GM04503 (cell line): ENCODE data around the gene RSPO3.
A peak's percentile ranks its signal among the peaks of the same experiment; 100 is the strongest.

Source experiments
- DNase-seq: peaks from one replicate; pipeline ENCODE4 v3.0.0-alpha.2; 2012; ENCODE audit warnings: low read depth

Gene RSPO3

DNA sequence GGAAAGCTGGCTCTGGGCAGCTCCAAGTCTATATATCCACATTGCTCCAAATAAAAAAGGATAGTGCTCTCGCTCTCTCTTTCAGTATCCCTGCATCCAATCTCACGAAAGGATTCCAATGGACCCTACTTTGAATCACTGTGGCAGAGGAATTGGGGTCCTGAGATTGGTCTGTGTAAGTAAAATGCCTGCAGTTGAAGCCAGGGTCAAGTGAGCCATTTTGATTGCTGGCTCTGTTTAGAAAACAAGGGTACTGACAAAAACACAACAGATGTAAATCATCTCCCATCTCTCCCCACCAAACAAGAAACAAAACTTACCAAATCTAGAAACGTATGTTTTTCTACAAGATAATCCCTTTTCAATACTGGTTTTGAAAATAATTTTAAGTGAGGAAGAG is 45.6 kb downstream of the RSPO3 start:
- DNase-seq: no peak

DNA sequence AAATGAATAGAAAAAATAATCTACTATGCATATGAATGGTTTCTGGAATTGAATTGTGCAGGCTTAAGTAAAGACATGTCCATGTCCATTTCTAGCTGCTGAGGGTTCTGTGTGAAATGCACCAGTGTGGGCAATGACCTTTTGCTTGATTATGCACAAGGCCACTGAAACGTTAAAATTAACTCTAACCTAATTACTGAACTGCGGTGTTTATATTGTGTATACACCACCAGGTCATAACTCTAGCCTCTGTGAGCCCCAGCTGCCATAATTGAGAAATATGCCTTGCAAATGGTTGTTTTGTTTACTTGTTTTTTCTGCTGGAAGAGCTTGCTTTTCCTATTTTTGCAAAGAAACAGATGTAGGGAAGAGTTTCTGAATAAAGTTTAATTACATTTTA is 46.1 kb downstream of the RSPO3 start:
- DNase-seq: no peak

DNA sequence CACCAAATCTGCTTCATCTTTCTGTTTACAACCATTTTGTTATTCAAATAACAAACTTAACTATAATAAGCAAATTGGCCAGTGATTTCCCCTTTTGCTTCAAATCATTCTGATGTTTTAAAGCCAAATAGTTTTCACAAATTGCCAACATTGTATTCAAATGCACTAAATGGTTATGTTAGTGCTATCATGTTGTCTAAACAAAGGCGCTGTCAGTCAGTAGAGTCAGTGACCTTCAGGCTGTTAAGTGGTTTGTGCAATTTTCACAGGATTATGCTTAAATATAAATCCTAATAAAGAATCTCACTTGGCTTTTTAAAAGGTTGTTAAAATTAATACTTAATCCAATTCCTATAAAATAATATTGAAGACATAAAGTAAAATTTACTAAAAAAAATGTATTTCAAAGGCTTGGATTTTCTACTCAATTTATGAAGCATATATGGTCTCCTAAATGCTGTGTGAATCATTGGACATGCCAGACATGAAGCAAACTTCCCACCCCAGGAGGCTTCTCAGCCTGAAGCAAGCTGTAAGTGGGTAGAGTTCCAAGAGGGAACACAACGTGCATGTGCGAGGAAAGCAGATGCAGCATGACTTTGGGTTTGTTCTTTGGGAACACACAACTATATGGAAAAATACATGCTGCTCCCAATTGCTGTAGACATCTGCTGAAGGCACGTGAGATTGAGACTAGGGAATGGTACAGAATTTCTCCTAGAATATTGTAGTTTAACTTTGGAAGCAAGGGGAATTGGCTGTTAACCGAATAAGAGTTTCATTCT is 54.9 kb downstream of the RSPO3 start:
- DNase-seq: no peak

DNA sequence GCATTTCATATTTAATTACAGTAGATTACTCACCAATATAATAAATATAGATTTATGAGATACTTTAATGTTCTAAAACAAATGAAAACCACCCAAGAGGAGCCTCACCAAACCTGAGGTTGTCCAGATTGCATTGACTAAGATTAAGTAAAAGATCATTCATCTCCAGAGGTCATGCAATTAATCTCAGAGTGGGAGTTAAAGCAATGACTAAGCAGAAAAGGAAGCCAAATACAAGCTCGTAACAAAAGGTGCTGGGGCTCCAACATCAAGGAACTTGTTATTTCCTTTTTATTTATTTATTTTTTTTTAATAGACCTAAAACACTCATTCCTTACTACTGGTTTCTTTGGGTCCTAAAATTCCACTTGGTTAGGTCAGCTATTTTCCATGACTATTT is 57.7 kb downstream of the RSPO3 start:
- DNase-seq: no peak

DNA sequence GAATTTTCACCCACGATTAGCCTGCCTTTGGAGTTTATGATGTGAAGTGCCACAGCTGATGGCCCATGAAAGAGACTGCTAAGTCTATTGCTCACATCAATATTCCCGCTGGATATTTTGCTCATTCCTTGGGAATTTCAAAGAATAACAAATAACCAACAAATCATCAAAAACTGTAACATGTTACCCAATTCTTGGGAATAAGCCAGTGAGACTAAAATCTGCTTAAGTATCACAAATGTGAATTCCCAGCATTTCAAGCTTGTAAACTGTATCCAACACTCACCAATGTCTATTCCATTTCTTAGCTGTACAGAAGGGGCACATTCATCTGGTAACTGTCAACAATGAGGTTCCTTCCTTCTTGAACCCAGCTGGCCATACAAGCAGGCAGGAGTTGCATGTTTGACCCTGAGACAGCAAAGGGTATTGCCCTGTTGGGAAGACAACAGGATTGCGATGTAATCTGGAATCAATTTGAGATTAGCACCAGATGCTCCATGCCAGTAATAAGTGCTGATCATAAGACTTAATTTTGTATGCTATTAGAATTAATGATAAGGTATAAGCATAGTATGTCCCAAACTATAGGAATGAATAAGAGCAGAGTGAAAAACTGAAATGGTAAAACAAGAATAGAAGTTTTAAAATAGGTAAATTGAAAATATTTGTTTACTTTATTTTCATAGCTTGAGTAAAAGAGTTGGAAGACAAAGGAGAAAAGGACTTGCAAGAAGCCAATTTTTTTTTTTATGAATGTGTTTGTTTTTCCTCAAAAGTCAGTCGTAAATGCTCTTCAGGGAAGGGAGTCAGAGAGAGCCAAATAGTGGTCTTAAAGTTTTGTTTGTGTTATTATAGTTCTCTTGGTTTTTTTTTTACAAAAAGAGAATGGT is 58.8 kb downstream of the RSPO3 start:
- peak; percentile 82 for DNase-seq

DNA sequence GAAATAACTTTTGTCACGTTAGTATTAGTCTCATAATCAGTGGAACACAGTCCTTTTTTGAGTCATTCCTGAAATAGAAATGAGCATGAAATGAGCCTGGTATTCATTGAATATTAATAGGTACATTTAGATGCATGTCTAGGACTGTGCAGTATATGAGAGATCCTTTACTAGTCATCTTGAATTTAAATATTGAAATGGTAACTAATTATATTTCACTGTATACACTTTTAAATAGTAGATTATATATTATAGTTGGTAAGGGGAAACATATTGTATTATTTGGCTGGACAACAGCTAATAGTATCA is 59.4 kb downstream of the RSPO3 start:
- DNase-seq: no peak

DNA sequence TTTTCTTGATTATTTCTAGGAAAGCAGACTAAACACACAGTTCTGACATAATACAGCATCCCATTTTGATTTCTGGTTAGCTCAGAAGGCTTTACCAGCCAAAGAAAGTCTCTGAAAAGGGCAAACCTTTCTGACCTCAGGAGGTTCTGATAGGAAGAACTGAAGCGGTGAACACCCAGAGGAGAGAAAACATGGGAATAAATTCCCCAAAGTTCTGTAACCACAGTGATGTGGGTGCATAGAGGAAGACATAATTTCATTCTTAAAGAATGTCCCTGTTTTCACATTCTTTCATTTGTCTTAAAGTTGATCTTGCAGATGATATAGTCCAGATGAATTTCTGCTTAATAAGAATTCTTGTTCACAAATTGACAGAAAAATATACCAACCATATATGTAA is 60.3 kb downstream of the RSPO3 start:
- DNase-seq: no peak

DNA sequence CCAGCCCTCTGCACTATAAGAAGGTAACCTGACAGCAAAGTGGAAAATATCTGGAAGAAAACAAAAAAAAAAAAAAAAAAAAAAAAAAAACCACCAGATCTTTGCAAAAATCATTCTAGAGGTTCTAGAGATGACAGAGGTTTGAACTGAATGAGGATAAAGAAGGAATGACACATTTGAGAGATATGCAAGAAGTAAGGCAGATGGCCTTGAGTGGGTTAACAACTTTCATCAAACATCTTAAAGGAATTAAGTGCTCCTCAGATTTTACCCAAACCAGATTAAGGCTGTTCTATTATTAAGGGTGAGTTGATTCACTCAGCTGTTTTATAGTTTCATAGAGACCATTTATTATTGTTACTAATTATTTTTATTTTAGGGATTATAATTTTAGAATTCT is 62.0 kb downstream of the RSPO3 start:
- DNase-seq: no peak

DNA sequence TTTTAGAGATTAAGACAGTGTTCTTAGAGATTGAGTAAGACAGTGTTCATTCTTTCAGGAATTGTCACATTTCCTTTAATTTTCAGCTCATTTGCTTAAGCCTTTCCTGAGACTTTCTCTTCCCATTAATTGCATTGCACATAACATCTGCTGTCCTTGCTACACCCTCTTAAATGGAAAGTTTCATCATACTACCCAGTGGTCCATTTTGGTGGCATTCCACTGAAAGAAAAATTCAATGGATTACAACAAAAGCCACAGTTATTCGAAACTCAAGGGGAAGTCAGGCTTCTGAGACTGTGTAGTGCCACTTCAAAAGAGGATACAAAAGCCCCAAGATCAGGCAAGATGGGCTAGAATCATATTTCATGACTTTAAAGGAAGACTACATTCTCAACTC is 64.0 kb downstream of the RSPO3 start:
- DNase-seq: peak; percentile 65

DNA sequence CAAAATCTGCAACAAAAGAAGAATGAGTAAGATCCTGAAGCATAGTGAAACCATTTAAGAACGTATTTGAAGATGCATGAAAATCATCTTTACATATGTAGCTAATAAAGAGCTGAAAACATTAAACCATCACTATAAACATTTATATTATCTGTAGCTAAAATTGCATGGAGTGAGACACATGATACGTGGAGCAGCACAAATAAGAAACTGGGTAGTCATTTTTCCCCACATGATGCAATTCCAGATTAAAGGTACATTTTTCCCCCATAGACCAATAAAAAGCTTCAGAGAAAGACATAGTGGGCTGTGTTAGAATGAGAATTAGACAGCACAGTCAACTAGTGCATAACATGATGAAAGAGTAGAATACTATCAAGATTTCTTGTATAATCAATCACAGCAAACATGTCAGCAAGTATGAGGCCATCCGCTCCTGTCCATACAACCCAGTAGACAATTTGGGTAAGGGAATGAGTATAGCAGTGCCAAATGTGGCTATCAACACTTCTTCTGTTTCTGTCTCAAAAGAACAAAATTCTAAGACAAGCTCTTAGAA is 67.0 kb downstream of the RSPO3 start:
- no peak for DNase-seq

DNA sequence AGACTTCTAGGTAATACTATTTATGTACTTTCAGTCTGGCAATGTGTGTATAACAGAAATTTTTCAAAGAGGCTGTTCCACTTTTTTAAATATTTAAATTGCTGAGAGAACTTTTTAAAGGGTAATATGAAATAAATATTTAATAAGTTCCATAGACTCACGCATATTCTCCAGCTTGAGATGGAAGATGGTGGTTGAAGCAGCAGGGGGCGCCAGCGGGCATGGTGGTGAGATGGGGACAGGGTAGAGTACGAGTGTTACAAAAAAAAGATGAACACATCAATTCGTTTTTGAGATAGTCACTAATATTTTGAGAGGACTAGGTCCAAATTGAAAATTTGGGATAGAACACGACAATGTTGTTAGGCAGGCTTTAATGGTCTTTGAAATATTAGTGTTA is 68.4 kb downstream of the RSPO3 start:
- DNase-seq: no peak

DNA sequence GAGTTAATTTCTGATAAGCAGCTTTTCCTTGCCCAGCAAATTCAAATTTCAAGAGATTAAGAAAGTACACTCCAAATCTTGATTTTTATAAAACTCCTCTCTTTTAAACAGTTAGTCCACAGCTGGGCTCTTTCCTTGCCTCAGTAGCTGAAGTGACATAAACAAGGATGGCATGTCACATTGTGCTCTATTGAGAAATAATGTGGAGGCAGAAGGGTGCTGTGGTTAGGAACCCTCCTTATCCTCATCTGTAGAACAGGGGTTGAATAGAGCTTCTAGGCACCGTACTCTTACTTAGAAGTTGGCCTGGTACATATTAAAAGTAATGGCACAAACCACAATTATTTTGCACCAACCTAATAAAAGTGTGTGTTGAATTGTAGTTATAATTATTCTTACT is 70.3 kb downstream of the RSPO3 start:
- DNase-seq: no peak

DNA sequence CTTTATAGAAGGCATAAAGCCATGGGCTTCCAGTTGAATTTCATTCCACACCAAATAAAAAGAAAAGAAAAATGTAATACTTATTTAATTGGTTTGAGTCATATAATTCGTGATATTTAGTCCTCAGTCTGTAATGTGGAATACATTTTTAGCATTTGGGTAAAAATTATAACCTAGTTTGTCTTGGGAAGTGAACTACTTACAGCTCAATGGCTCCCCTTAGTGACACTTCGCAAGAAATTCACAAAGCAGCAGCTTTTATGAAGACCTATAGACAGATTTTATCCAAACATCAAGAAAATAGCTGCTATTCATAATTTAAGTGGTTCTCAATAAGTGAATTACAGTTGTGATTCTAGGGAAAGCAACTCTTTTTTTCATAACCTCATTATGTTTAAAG is 72.1 kb downstream of the RSPO3 start:
- no peak for DNase-seq

DNA sequence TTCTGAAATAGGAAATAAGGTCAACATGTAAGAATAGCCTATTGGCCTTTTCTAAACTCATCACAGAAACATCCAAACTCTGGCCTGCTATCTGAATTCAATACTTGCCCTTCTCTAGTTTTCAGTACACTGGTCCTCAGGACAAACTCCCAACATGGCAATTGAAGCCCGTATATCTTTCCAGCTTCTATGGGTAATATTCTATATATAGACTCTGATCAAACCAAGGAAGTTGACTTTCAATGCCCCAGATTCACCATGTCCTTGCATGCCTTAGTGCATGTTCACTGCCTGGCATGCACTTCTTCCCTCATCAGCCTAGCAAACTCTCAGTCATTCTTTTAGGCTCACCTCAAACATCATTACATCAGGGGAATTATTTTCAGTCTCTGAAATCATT is 73.2 kb downstream of the RSPO3 start:
- no peak for DNase-seq

DNA sequence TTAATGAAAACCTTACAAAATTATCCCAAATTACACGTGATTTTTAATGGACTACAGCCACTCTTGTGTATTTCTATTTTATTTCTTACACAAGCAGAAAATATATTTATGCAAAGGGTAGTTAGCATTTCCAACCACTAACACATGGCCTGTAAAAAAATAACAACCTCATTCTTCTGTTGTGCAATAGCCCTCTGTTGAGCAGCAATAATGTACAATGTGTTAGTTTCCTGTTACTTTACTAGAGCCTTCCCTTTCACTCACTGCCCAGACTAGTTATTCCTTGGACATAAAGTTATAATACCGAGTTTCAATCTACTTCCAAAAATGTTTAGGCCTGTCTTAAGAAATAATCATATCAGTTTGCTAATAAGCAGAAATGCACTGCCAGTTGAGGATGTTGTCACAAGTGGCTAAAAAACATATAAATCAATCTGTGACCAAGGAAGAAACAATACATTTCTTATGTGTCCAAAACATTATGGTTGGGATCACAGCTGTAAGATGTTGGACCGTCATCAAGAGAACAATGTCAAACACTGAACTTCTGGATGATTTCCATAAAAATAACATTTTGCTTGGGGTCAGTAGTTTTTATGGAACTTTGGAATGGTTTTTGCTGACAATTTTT is 74.6 kb downstream of the RSPO3 start:
- DNase-seq: peak; percentile 69

DNA sequence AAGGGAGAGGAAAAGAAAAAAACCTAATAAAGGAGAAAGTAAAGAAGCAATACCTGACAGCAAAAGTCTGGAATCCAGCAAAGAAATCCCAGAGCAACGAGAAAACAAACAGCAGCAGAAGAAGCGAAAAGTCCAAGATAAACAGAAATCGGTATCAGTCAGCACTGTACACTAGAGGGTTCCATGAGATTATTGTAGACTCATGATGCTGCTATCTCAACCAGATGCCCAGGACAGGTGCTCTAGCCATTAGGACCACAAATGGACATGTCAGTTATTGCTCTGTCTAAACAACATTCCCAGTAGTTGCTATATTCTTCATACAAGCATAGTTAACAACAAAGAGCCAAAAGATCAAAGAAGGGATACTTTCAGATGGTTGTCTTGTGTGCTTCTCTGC is 77.4 kb downstream of the RSPO3 start:
- DNase-seq: no peak

DNA sequence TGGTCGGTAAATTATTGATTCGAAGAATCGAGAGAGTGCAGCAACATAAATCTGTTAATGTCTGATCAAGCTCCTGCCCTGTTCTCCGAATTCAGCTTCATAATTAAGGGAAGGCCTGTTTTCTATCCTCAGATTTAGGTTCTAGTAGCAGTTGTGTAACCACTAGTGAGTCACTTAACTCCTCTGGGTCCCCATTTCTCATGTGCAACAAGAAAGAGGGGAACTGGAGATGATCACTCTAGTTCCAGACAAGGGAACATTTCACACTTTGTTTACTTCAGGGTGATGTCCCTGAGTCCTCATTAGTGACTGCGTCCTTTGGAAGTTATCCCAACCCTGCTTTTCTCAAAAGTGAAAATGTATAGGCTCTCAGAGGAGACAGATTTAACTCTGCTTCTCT is 80.1 kb downstream of the RSPO3 start:
- no peak for DNase-seq

DNA sequence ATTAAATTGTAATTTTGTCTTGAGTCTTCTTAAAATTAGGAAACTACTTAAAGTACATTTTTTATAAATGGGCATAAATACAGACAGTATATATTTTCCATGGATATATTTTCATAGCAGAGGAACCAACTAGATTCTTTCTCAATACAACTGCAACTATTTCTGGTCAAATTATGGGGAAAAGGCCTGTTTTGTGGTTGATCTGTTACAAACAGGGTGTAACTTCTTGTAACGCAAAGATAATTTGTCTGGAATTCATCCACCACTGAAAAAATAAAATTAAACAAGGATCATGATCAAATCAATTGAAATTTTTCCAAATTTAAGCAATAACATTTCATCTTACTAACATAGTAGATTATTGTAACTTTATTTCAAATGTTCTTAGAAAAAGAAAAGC is 81.0 kb downstream of the RSPO3 start:
- no peak for DNase-seq

DNA sequence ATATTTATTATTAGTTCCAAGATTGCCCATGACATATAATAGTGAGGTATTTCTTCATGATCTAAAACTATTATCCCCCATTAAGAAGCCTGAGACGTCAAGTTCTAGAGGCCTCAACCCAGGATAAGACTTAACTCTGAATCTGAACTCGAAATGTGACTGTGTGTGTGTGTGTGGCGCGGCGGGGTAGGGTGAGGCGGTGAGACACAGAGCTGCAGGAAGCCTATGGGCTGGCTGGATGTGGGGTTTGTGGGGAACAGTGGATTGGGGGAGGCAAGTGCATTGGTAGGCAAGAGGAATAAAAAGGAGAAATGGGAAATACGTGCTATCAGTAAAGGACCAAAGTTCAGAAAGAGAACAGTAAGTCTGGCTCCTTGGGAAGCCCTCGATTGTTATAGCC is 81.6 kb downstream of the RSPO3 start:
- no peak for DNase-seq

DNA sequence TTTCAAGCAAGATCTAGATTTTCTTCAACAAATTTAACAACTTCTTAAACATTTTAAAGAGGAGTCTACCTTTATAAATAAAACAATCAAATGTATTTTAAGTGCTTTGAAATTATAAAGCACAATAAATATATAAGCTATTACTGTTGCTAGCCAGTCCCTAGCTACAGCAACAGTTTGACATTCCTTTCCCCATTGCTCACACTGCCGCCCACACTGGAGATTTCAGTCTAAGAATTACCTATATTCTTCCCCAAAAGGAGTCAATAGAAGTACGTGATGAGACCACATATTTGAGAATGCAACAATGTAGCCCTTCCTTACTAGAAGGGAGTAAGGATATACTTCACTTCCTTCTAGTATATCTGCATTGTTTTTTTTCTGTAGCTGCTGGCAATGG is 82.8 kb downstream of the RSPO3 start:
- no peak for DNase-seq

DNA sequence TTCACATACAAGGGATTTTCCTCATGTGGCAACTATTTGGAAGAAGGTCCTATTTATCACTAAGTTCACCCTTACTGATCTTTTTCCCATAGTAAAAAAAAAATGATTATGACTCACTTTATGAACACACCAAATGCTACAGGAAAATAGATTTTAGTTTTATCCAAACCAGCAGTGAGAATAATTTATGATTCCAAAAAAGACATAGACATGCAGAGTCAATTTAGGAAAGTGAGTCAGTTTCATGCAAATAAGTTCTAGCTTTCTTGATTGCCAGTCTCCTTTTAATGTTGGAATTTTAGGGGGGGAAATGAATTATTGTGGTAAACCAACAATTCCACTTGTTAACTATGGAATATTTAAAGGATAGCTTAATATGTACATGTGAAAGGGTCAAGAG is 84.2 kb downstream of the RSPO3 start:
- DNase-seq: peak; percentile 49

DNA sequence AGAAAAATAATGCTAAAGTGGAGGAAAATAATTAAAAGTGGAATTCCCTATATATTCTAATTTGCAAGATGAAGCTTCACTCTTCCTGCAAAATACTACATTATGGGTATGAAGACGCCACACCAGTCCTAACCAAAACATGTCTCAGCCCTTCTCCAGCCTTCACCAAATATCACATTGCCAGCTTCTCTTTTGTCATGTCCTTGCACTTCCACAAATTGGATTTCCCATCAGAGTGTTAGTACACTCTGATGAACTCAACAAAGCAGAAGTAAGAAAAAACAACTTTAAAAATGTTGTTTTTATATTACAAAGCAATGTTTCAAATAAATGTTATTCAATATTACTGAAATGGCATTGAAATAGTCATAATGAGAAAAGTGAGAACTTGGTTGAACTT is 85.8 kb downstream of the RSPO3 start:
- no peak for DNase-seq

DNA sequence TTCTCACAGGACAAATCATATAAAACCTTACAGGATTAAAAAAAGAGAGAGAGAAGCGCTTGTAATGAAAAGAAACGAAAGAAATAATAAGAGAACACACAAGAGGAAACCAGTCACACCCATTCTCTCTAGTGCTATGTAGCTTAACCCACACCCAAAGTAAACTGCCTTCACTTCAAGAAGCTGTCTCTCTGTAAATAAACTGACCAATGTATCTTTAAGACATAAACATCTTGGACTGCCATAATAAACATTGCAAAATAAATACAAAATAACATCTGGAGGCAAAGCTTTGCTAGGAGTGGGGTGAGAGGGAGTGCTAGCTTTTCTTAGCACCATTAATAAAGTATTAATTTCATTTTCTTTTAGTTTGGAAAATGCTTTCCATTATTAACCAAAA is 86.6 kb downstream of the RSPO3 start:
- DNase-seq: no peak
